Measurements from ENCODE around the gene HIGD1B. TPM values are rescaled to one million over a fixed set of nuclear protein-coding genes. Genes with fewer than 3 reads are reported as not detected.

The HIGD1B gene
- not detected in 2 replicates for total RNA-seq (2011; cell fraction: chromatin; rRNA removed; ENCODE audit: low replicate concordance)
- total RNA-seq (2011; cell fraction: nucleolus; rRNA removed): not detected in 2 replicates
- not detected in 2 replicates for total RNA-seq (2011; cell fraction: nucleoplasm; rRNA removed)
- not detected in 2 replicates for total RNA-seq (2014; rRNA removed)
- not detected in 2 replicates for total RNA-seq (2014; rRNA removed; fragmentation: Illumina TruSeq; extraction: Trizol)
- not detected in 2 replicates for total RNA-seq (2015; rRNA removed; fragmentation: Illumina TruSeq; extraction: Trizol)
- not detected in 2 replicates for total RNA-seq (2021)
- not detected in 2 replicates for polyA plus RNA-seq (2011; rRNA removed)
- polyA plus RNA-seq (2011; cell fraction: cytosol; rRNA removed): not detected in 2 replicates
- not detected in 2 replicates for polyA plus RNA-seq (2011; cell fraction: nucleus; rRNA removed)
- 0.22 TPM in 1 of 2 replicates, not detected in the other for polyA plus RNA-seq (2012)
- not detected in 2 replicates for polyA plus RNA-seq (2014; fragmentation: Illumina TruSeq; extraction: Trizol)
- not detected for polyA plus RNA-seq (2014; fragmentation: Nextera tagmentation; extraction: Ambion mirVana)
- not detected in 2 replicates for polyA plus RNA-seq (2014; rRNA removed)
- polyA minus RNA-seq (2011; rRNA and poly(A)+ RNA removed): not detected in 2 replicates
- not detected in 2 replicates for polyA minus RNA-seq (2011; cell fraction: cytosol; rRNA and poly(A)+ RNA removed)
- polyA minus RNA-seq (2011; cell fraction: nucleus; rRNA and poly(A)+ RNA removed): not detected in 2 replicates
- Bru-seq, nascent RNA: not detected
- BruChase-seq, experiment 1, labeled RNA remaining after a 2-hour chase: not detected
- not detected for BruChase-seq, experiment 2, labeled RNA remaining after a 6-hour chase
- long read RNA-seq, experiment 1, partial matches to known transcripts: 0 of 2 reads
- long read RNA-seq, experiment 1, other reads (novel, unspliced or antisense): 2 of 2 reads
- long read RNA-seq, experiment 2: 0 reads
- long read RNA-seq, experiment 3: 0 reads

DNA sequence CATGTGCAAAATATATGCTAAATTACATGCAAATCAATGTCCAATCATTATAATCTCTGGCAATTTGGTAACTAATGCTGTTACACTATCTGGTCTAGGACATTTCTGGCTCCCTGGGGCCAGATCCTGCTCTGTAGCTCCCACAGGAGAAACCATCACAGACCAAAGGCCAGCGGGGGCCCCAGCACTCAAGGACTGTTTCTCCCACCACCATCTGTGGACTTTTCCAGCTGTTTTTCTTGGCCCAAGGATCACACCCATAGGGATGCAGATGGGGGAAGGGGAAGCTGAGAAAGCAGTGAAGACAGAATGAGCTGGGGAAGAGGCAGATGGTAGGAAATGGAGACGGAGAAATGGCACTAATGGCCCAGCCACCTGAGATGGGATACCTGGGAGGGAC lies at the start of gene HIGD1B:
TSS of gene HIGD1B (plus strand) at position 298 of the 400 bp plus-strand sequence. CDS start 270 bp downstream, outside the sequence.
- Histone ChIP-seq H3K4me2 (ENCODE audit: insufficient read depth, low read length) (no peak within 1 kb of the TSS), H4K20me1 (replicated peaks; ENCODE audit: control insufficient read depth, insufficient read depth, low read length) (no peaks in the 10 kb centered on the region; the same call in 1 of the 2 replicates), H3K27me3 (ENCODE audit: control insufficient read depth in 2 of 2, insufficient read depth in 2 of 2, low read length in 2 of 2) (no peaks in the 10 kb centered on the region), H3K9me3 (replicated peaks; ENCODE audit: control insufficient read depth, insufficient read depth, low read depth, low read length) (no peaks in the 10 kb centered on the region), H3K4me1 (replicated peaks in 1 of 2; ENCODE audit: control insufficient read depth in 2 of 2, insufficient read depth in 2 of 2, low read length in 2 of 2) (no peaks in the 10 kb centered on the region; a peak in 1 of 5 replicates), H3K9me1 (ENCODE audit: control insufficient read depth, insufficient read depth, low read length) (no peaks in the 10 kb centered on the region), H3K79me2 (ENCODE audit: control insufficient read depth, insufficient read depth, low read length) (no peaks in the 10 kb centered on the region), H2AFZ (ENCODE audit: low read depth, low read length) (no peak within 1 kb of the TSS), H3K9ac (ENCODE audit: insufficient read depth in 1 of 2, low read depth in 2 of 2, low read length in 2 of 2) (no peak within 1 kb of the TSS), H3K27ac (ENCODE audit: extremely low read depth, low read depth, low read length) (no peak within 1 kb of the TSS), H3K4me3 (no peak within 1 kb of the TSS), H3K36me3 (ENCODE audit: control insufficient read depth, insufficient read depth, low read length) (peaks cover 27% of the 10 kb centered on the region)
- intact Hi-C loops (cut with micrococcal nuclease): no loop called here
- 43% methylated on average over 2 of the region's 2 CpGs for WGBS (ENCODE audit: insufficient coverage, low coverage, missing lambda C conversion rate)
- POLR2A ChIA-PET: interaction anchor here (0.5 to 1.3 kb wide), 3 partner anchors 9 to 107 kb away, joined by 3 to 7 read pairs (median 3); no protein-coding TSS in a partner anchor
- no TSS peak for BruUV-seq (replicated peaks)
- CTCF ChIA-PET (ENCODE audit: low intra/inter-chr PET ratio): no interaction called here
- no peak for ATAC-seq
- no peak for FAIRE-seq
- no peak for TF ChIP-seq HDAC8 (tag; IDR thresholded peaks at IDR 0.05)
- no peak for TF ChIP-seq IRF2 (CRISPR knock-in tag; IDR thresholded peaks at IDR 0.05)
- TF ChIP-seq ZNF263 (CRISPR knock-in tag; IDR thresholded peaks at IDR 0.05; ENCODE audit: borderline replicate concordance): no peak
- TF ChIP-seq SP2 (IDR thresholded peaks at IDR 0.05; ENCODE audit: extremely low read depth, low read depth, low read length, poor library complexity, severe bottlenecking): no peak
- TF ChIP-seq OTX1 (CRISPR knock-in tag; IDR thresholded peaks at IDR 0.05): no peak
- TF ChIP-seq, protein P1, sequence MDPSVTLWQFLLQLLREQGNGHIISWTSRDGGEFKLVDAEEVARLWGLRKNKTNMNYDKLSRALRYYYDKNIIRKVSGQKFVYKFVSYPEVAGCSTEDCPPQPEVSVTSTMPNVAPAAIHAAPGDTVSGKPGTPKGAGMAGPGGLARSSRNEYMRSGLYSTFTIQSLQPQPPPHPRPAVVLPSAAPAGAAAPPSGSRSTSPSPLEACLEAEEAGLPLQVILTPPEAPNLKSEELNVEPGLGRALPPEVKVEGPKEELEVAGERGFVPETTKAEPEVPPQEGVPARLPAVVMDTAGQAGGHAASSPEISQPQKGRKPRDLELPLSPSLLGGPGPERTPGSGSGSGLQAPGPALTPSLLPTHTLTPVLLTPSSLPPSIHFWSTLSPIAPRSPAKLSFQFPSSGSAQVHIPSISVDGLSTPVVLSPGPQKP (CRISPR knock-in tag; IDR thresholded peaks at IDR 0.05): no peak
- TF ChIP-seq MTA3 (IDR thresholded peaks at IDR 0.05; ENCODE audit: borderline replicate concordance): no peak
- in situ Hi-C loops (cut with MboI): no loop called here
- no peak for DNase-seq (ENCODE audit: extremely low read depth in 1 of 4, low spot score in 3 of 4)

Measured in K562 (cell line).